ENCODE results near the gene CLSTN1. TPM values are rescaled to one million over a fixed set of nuclear protein-coding genes. Genes with fewer than 3 reads are reported as not detected.

The CLSTN1 gene
- polyA plus RNA-seq, 3 donors = 5.2 to 25.2 (median 5.3) TPM

GRCh38 chr1:9701665-9702064, 122.1 kb downstream of the CLSTN1 start:
- Mint-ChIP-seq H3K36me3 (peaks cover 39 to 57% of the 10 kb centered on the region in 2 donors), H3K27me3 (ENCODE audit: low read depth in 3 of 3) (peaks cover 0 to 5% (median 3%) of the 10 kb centered on the region in 3 donors), H3K4me3 (no peak overlapping the region), H3K27ac (no peak overlapping the region), H3K9me3 (peaks cover 0 to 3% (median 2%) of the 10 kb centered on the region in 7 donors), H3K4me1 (peaks cover 55% of the 10 kb centered on the region)
- intact Hi-C loops (cut with micrococcal nuclease) = no loop called here
- WGBS (ENCODE audit: insufficient coverage) = 100% methylated on average over 4 of the region's 4 CpGs
- Histone ChIP-seq H3K9me3 (replicated peaks in 1 of 2; ENCODE audit: control insufficient read depth in 1 of 2, insufficient read depth in 1 of 2, low read length in 2 of 2) (no peaks in the 10 kb centered on the region), H3K36me3 (replicated peaks in 1 of 2; ENCODE audit: control insufficient read depth in 1 of 2, insufficient read depth in 2 of 2, low read length in 2 of 2) (peaks cover 22 to 38% of the 10 kb centered on the region in 2 donors), H3K9ac (ENCODE audit: insufficient read depth, low read length, poor library complexity, severe bottlenecking) (no peak overlapping the region), H3K4me3 (replicated peaks in 1 of 3; ENCODE audit: low read depth in 2 of 3, low read length in 3 of 3) (no peak overlapping the region), H2AFZ (ENCODE audit: insufficient read depth, low read depth, low read length, poor library complexity, severe bottlenecking) (no peak overlapping the region), H3K27me3 (ENCODE audit: control insufficient read depth in 2 of 2, insufficient read depth in 2 of 2, low read length in 2 of 2) (no peaks in the 10 kb centered on the region), H3K79me2 (ENCODE audit: insufficient read depth, low read length) (peaks cover 100% of the 10 kb centered on the region), H3K4me2 (replicated peaks; ENCODE audit: extremely low read depth, low read length, poor library complexity, severe bottlenecking) (no peak overlapping the region), H4K20me1 (ENCODE audit: insufficient read depth, low read length) (peaks cover 100% of the 10 kb centered on the region), H3K27ac (ENCODE audit: low read depth in 1 of 2, low read length in 2 of 2) (no peak overlapping the region), H3K4me1 (ENCODE audit: control insufficient read depth in 1 of 2, insufficient read depth in 2 of 2, low read length in 2 of 2) (peaks cover 34 to 45% of the 10 kb centered on the region in 2 donors)
- no peak for DNase-seq
- TF ChIP-seq CTCF (IDR thresholded peaks at IDR 0.05) = no peak

GRCh38 chr1:9700340-9700739, 123.4 kb downstream of the CLSTN1 start:
- H4K20me1 ChIP-seq (ENCODE audit: insufficient read depth, low read length) = peaks cover 100% of the 10 kb centered on the region
- no peak overlapping the region for H3K9ac ChIP-seq (ENCODE audit: insufficient read depth, low read length, poor library complexity, severe bottlenecking)
- over 99% methylated on average over 12 of the region's 12 CpGs for WGBS (ENCODE audit: insufficient coverage)
- no peak for DNase-seq
- H3K4me2 ChIP-seq (replicated peaks; ENCODE audit: extremely low read depth, low read length, poor library complexity, severe bottlenecking) = no peak overlapping the region
- Mint-ChIP-seq H3K9me3 (peaks cover 0 to 3% (median 2%) of the 10 kb centered on the region in 7 donors), H3K27me3 (ENCODE audit: low read depth in 3 of 3) (peaks cover 0 to 5% (median 3%) of the 10 kb centered on the region in 3 donors), H3K36me3 (peaks cover 39 to 61% of the 10 kb centered on the region in 2 donors), H3K4me1 (peaks cover 47% of the 10 kb centered on the region), H3K4me3 (no peak overlapping the region), H3K27ac (peak overlapping the region in 3 of 7 donors; percentile 33 to 70 (median 43))
- intact Hi-C loops (cut with micrococcal nuclease) = no loop called here
- H3K4me3 ChIP-seq (replicated peaks in 1 of 3; ENCODE audit: low read depth in 2 of 3, low read length in 3 of 3) = no peak overlapping the region
- H3K27me3 ChIP-seq (ENCODE audit: control insufficient read depth in 2 of 2, insufficient read depth in 2 of 2, low read length in 2 of 2) = no peaks in the 10 kb centered on the region
- no peak for TF ChIP-seq CTCF (IDR thresholded peaks at IDR 0.05)
- no peaks in the 10 kb centered on the region for H3K9me3 ChIP-seq (replicated peaks in 1 of 2; ENCODE audit: control insufficient read depth in 1 of 2, insufficient read depth in 1 of 2, low read length in 2 of 2)
- no peak overlapping the region for H3K27ac ChIP-seq (ENCODE audit: low read depth in 1 of 2, low read length in 2 of 2)
- H3K79me2 ChIP-seq (ENCODE audit: insufficient read depth, low read length) = peaks cover 100% of the 10 kb centered on the region
- peaks cover 28 to 32% of the 10 kb centered on the region in 2 donors for H3K4me1 ChIP-seq (ENCODE audit: control insufficient read depth in 1 of 2, insufficient read depth in 2 of 2, low read length in 2 of 2)
- H3K36me3 ChIP-seq (replicated peaks in 1 of 2; ENCODE audit: control insufficient read depth in 1 of 2, insufficient read depth in 2 of 2, low read length in 2 of 2) = peaks cover 22 to 38% of the 10 kb centered on the region in 2 donors
- no peak overlapping the region for H2AFZ ChIP-seq (ENCODE audit: insufficient read depth, low read depth, low read length, poor library complexity, severe bottlenecking)

Measured in CD14-positive monocyte (primary cell).